Keratinocyte (primary cell): ENCODE measurements around the gene CA5B. TPM values are rescaled to one million over a fixed set of nuclear protein-coding genes. Genes with fewer than 3 reads are reported as not detected.
"Not testable (repeated sequence)": the region's sequence is repeated elsewhere in the genome, so short reads cannot be mapped to it uniquely, and the experiment has no call there.

Source experiments
- DNase-seq: peaks from one replicate; pipeline ENCODE4 v3.0.0-alpha.2; 2011; ENCODE audit warnings: low read depth, missing footprints, low spot score
- FAIRE-seq: peaks from 2 replicates; lab custom pipeline; 2011; peaks lifted over from hg19 to GRCh38; lab: Jason Lieb, UNC
- H2AFZ ChIP-seq: 2 replicates; pipeline ENCODE4 v1.6.0; 2012; ENCODE audit warnings: low read length, control low read depth, inconsistent platforms; ENCODE audit not compliant: control insufficient read depth
- H3K27ac ChIP-seq: 2 replicates; pipeline ENCODE4 v1.5.1; 2011; ENCODE audit warnings: low read length; ENCODE audit not compliant: control insufficient read depth, insufficient read depth
- H3K27me3 ChIP-seq: 3 replicates; pipeline ENCODE4 v1.6.0; 2011; ENCODE audit warnings: low read length; ENCODE audit not compliant: control insufficient read depth, insufficient read depth; ENCODE audit errors: extremely low read depth
- H3K36me3 ChIP-seq, 2 experiments: 2 replicates in 1 of 2; 3 replicates in 1 of 2; pipeline ENCODE4 v1.5.1; 2011; ENCODE audit warnings: low read length in 2 of 2, mild to moderate bottlenecking in 1 of 2; ENCODE audit not compliant: control insufficient read depth in 2 of 2, insufficient read depth in 2 of 2; ENCODE audit errors: extremely low read depth in 1 of 2
- H3K4me1 ChIP-seq: 3 replicates; pipeline ENCODE4 v1.5.1; 2011; ENCODE audit warnings: low read length; ENCODE audit not compliant: control insufficient read depth, insufficient read depth; ENCODE audit errors: extremely low read depth
- H3K4me2 ChIP-seq: 3 replicates; pipeline ENCODE4 v1.6.0; 2011; ENCODE audit warnings: low read depth, low read length; ENCODE audit not compliant: control insufficient read depth, insufficient read depth; ENCODE audit errors: extremely low read depth
- H3K4me3 ChIP-seq, 3 experiments: fragments of 200-600 bp in 1 of 3; sonication (generic) in 1 of 3; 2 replicates in 2 of 3; 3 replicates in 1 of 3; pipeline ENCODE4 v1.5.1; 2011 to 2016; ENCODE audit warnings: low read length in 3 of 3, mild to moderate bottlenecking in 3 of 3, control low read depth in 2 of 3, inconsistent platforms in 1 of 3, low read depth in 1 of 3, mixed read lengths in 1 of 3, mixed run types in 1 of 3, moderate library complexity in 1 of 3; ENCODE audit not compliant: control insufficient read depth in 2 of 3, insufficient read depth in 2 of 3; ENCODE audit errors: extremely low read depth in 1 of 3
- H3K79me2 ChIP-seq: 2 replicates; pipeline ENCODE4 v1.6.0; 2012; ENCODE audit warnings: low read length; ENCODE audit not compliant: control insufficient read depth, insufficient read depth
- H3K9ac ChIP-seq: 3 replicates; pipeline ENCODE4 v1.6.0; 2011; ENCODE audit warnings: low read length; ENCODE audit not compliant: control insufficient read depth, insufficient read depth; ENCODE audit errors: extremely low read depth
- H3K9me1 ChIP-seq: 3 replicates; pipeline ENCODE4 v1.6.0; 2011; ENCODE audit warnings: low read length; ENCODE audit not compliant: control insufficient read depth, insufficient read depth; ENCODE audit errors: extremely low read depth
- H3K9me3 ChIP-seq: 2 replicates; pipeline ENCODE4 v1.5.1; 2012; ENCODE audit warnings: low read depth, low read length; ENCODE audit not compliant: control insufficient read depth
- H4K20me1 ChIP-seq: 3 replicates; pipeline ENCODE4 v1.6.0; 2011; ENCODE audit warnings: low read length; ENCODE audit not compliant: control insufficient read depth, insufficient read depth; ENCODE audit errors: extremely low read depth
- CTCF ChIP-seq, 3 experiments: IDR thresholded peaks in 1 of 3; conservative IDR thresholded peaks in 1 of 3; optimal IDR thresholded peaks in 1 of 3; 2 replicates in 2 of 3; 3 replicates in 1 of 3; pipeline versions ENCODE3 to v1.5.1; 2011; ENCODE audit warnings: low read length in 3 of 3, mild to moderate bottlenecking in 3 of 3, moderate library complexity in 2 of 3, control low read depth in 1 of 3, inconsistent platforms in 1 of 3; ENCODE audit not compliant: insufficient read depth in 2 of 3; ENCODE audit errors: extremely low read depth in 1 of 3
- EZH2 ChIP-seq: IDR thresholded peaks from one replicate; pipeline ENCODE4 v1.6.1; 2012; ENCODE audit warnings: inconsistent platforms, mild to moderate bottlenecking, low read length, moderate library complexity
- dilution Hi-C: fragments of 300-500 bp; cut with MboI; formaldehyde crosslinking; loops from one replicate; pipeline ENCODE4 v1.7.0; 2020; ENCODE audit warnings: low sequenced_read_pairs; ENCODE audit not compliant: extremely low pct_ligation_motif_present
- polyA plus RNA-seq, 5 experiments: library from polyadenylated mRNA; depleted of rRNA in 3 of 5; stranded (reverse) in 3 of 5; stranded (forward) in 1 of 5; unstranded in 1 of 5; fragments of >200 nt; gene quantifications; 1 replicate in 1 of 5; 2 replicates in 3 of 5; 3 replicates in 1 of 5; pipeline versions ENCODE4 v1.2.1 to v1.2.3, GENCODE V29; 2011 to 2012; ENCODE audit warnings: missing spikeins in 2 of 5, low read depth in 1 of 5, low replicate concordance in 1 of 5

Gene CA5B
- polyA plus RNA-seq, 1 donor (not counting 4 experiments of a cell fraction or from before 2014, with no cell fraction given), result 5.2 TPM

GRCh38 chrX:15724911-15725310 lies 13.2 kb upstream of the CA5B start:
- Histone ChIP-seq H3K27me3 (no peaks in the 10 kb centered on the region), H4K20me1 (no peaks in the 10 kb centered on the region), H3K4me2 (no peak overlapping the region), H3K9ac (no peak overlapping the region), H3K27ac (no peak overlapping the region), H3K9me3 (no peaks in the 10 kb centered on the region), H2AFZ (no peak overlapping the region), H3K4me3 (no peak overlapping the region), H3K36me3 (no peaks in the 10 kb centered on the region), H3K4me1 (no peaks in the 10 kb centered on the region), H3K79me2 (no peaks in the 10 kb centered on the region), H3K9me1 (no peaks in the 10 kb centered on the region)
- no peak for FAIRE-seq
- dilution Hi-C loops, result no loop called here
- TF ChIP-seq EZH2, result no peak
- peak in 1 of 3 experiments; percentile 21 for TF ChIP-seq CTCF (optimal IDR thresholded peaks at IDR 0.05 in 1 of 3, IDR thresholded peaks at IDR 0.05 in 1 of 3, conservative IDR thresholded peaks at IDR 0.05 in 1 of 3; ENCODE audit: extremely low read depth in 1 of 3, insufficient read depth in 2 of 3, low read length in 3 of 3)
- no peak for DNase-seq

GRCh38 chrX:15731368-15731767 lies 6.7 kb upstream of the CA5B start:
- H4K20me1 ChIP-seq, H3K4me1 ChIP-seq, H3K36me3 ChIP-seq, H3K27me3 ChIP-seq, H3K9me1 ChIP-seq, H3K9me3 ChIP-seq, H3K4me2 ChIP-seq, H3K4me3 ChIP-seq, dilution Hi-C loops, H3K27ac ChIP-seq, FAIRE-seq, DNase-seq, H3K79me2 ChIP-seq, H3K9ac ChIP-seq, H2AFZ ChIP-seq: not testable (repeated sequence)
